HEK293T (cell line): ENCODE measurements around the gene CADPS2.

ENCODE experiments used
- CTCF ChIA-PET: fragments of 350-600 bp; formaldehyde crosslinking; extraction: SDS; loops from one replicate; lab custom pipeline; 2021; ENCODE audit warnings: antibody characterized with exemption, inconsistent platforms; lab: Yijun Ruan, JAX
- POLR2A ChIA-PET: fragments of 350-600 bp; formaldehyde crosslinking; extraction: SDS; loops from one replicate; lab custom pipeline; 2020; ENCODE audit warnings: antibody characterized with exemption, inconsistent platforms; lab: Yijun Ruan, JAX
- DNase-seq: peaks from one replicate; pipeline ENCODE4 v3.0.0; 2012; ENCODE audit warnings: mixed read lengths; ENCODE audit errors: extremely low spot score
- ARNT ChIP-seq: fragments of 450-650 bp; IDR thresholded peaks from 2 replicates; pipeline ENCODE4 v1.6.1; 2017; ENCODE audit warnings: mild to moderate bottlenecking
- BHLHE40 ChIP-seq: fragments of 450-650 bp; IDR thresholded peaks from 2 replicates; pipeline ENCODE4 v1.6.1; 2016; ENCODE audit warnings: mild to moderate bottlenecking, moderate library complexity, borderline replicate concordance
- CTBP1 ChIP-seq: fragments of 450-650 bp; IDR thresholded peaks from 2 replicates; pipeline ENCODE4 v1.6.1; 2016; ENCODE audit warnings: borderline replicate concordance
- ELF4 ChIP-seq: fragments of 450-650 bp; IDR thresholded peaks from 2 replicates; pipeline ENCODE4 v1.6.1; 2017; ENCODE audit warnings: antibody characterized with exemption
- FOXA1 ChIP-seq: fragments of 450-650 bp; IDR thresholded peaks from 2 replicates; pipeline ENCODE4 v1.6.1; 2016; ENCODE audit warnings: mild to moderate bottlenecking
- FOXK2 ChIP-seq: fragments of 450-650 bp; IDR thresholded peaks from 2 replicates; pipeline ENCODE4 v1.6.1; 2016; ENCODE audit warnings: mild to moderate bottlenecking
- FOXM1 ChIP-seq: fragments of 450-650 bp; IDR thresholded peaks from 2 replicates; pipeline ENCODE4 v1.6.1; 2017; ENCODE audit warnings: mild to moderate bottlenecking, borderline replicate concordance
- HDGF ChIP-seq: fragments of 450-650 bp; IDR thresholded peaks from 2 replicates; pipeline ENCODE4 v1.6.1; 2017; ENCODE audit warnings: antibody characterized with exemption, borderline replicate concordance
- L3MBTL2 ChIP-seq: fragments of 450-650 bp; conservative IDR thresholded peaks from 2 replicates; pipeline ENCODE4 v1.6.1; 2016; ENCODE audit warnings: mild to moderate bottlenecking
- LEF1 ChIP-seq: fragments of 450-650 bp; IDR thresholded peaks from 2 replicates; pipeline ENCODE4 v1.6.1; 2017; ENCODE audit warnings: mild to moderate bottlenecking, borderline replicate concordance
- NFRKB ChIP-seq: fragments of 450-650 bp; IDR thresholded peaks from 2 replicates; pipeline ENCODE4 v1.6.1; 2016; ENCODE audit warnings: mild to moderate bottlenecking, moderate library complexity
- PKNOX1 ChIP-seq: fragments of 450-650 bp; IDR thresholded peaks from 2 replicates; pipeline ENCODE4 v1.6.1; 2016
- SP1 ChIP-seq: fragments of 450-650 bp; IDR thresholded peaks from 2 replicates; pipeline ENCODE4 v1.6.1; 2017
- SUZ12 ChIP-seq: fragments of 450-650 bp; IDR thresholded peaks from 2 replicates; pipeline ENCODE4 v1.6.1; 2016; ENCODE audit warnings: mild to moderate bottlenecking
- TARDBP ChIP-seq: fragments of 450-650 bp; IDR thresholded peaks from 2 replicates; pipeline ENCODE4 v1.6.1; 2016
- ZNF384 ChIP-seq: fragments of 450-650 bp; IDR thresholded peaks from 2 replicates; pipeline ENCODE4 v1.6.1; 2016

CADPS2 gene

GRCh38 chr7:122677149-122677548 lies 209.1 kb downstream of the CADPS2 start:
- no peak for DNase-seq
- TF ChIP-seq ARNT = no peak
- no peak for TF ChIP-seq ZNF384
- TF ChIP-seq SP1 = no peak
- TF ChIP-seq FOXK2 = no peak
- no peak for TF ChIP-seq FOXM1
- TF ChIP-seq NFRKB = no peak
- TF ChIP-seq ELF4 = no peak
- CTCF ChIA-PET = interaction anchor here (0.6 kb wide), 1 partner anchor 45 kb away, joined by 3 read pairs; no protein-coding TSS in a partner anchor
- POLR2A ChIA-PET = no interaction called here

- CTCF ChIA-PET = no interaction called here
- no peak for DNase-seq
- TF ChIP-seq SP1 (no peak), ZNF384 (no peak), ARNT (no peak), FOXK2 (no peak), BHLHE40 (no peak), TARDBP (no peak), ELF4 (no peak), NFRKB (no peak), L3MBTL2 (no peak), FOXA1 (no peak), PKNOX1 (no peak), CTBP1 (no peak)
- POLR2A ChIA-PET = no interaction called here
Measured at GRCh38 chr7:122676466-122676865, 209.8 kb downstream of the CADPS2 start.

- CTCF ChIA-PET = no interaction called here
- POLR2A ChIA-PET = no interaction called here
- TF ChIP-seq FOXA1 (no peak), PKNOX1 (no peak), FOXK2 (no peak), ELF4 (no peak), CTBP1 (no peak), SP1 (no peak), L3MBTL2 (no peak), HDGF (no peak), FOXM1 (no peak), NFRKB (no peak), SUZ12 (no peak), ZNF384 (no peak), ARNT (no peak), BHLHE40 (no peak), LEF1 (no peak), TARDBP (no peak)
- DNase-seq = no peak
Measured at GRCh38 chr7:122675621-122676020, 210.6 kb downstream of the CADPS2 start.

- DNase-seq = no peak
- TF ChIP-seq ZNF384 (no peak), ELF4 (no peak), FOXM1 (no peak), LEF1 (no peak)
- ChIA-PET POLR2A (no interaction called here), CTCF (no interaction called here)
Measured at GRCh38 chr7:122675011-122675410, 211.2 kb downstream of the CADPS2 start.

GRCh38 chr7:122674502-122674901 lies 211.8 kb downstream of the CADPS2 start:
- no peak for DNase-seq
- POLR2A ChIA-PET = no interaction called here
- CTCF ChIA-PET = no interaction called here
- no peak for TF ChIP-seq FOXA1
- no peak for TF ChIP-seq L3MBTL2
- no peak for TF ChIP-seq NFRKB
- no peak for TF ChIP-seq FOXM1
- no peak for TF ChIP-seq BHLHE40
- TF ChIP-seq PKNOX1 = no peak
- no peak for TF ChIP-seq FOXK2
- no peak for TF ChIP-seq CTBP1
- TF ChIP-seq HDGF = no peak
- no peak for TF ChIP-seq ARNT
- no peak for TF ChIP-seq TARDBP
- TF ChIP-seq SP1 = no peak
- TF ChIP-seq LEF1 = no peak
- TF ChIP-seq ZNF384 = no peak
- TF ChIP-seq SUZ12 = no peak
- no peak for TF ChIP-seq ELF4

GRCh38 chr7:122673951-122674350 lies 212.3 kb downstream of the CADPS2 start:
- ChIA-PET POLR2A (no interaction called here), CTCF (no interaction called here)
- no peak for TF ChIP-seq SP1
- no peak for TF ChIP-seq FOXM1
- no peak for TF ChIP-seq ZNF384
- TF ChIP-seq FOXK2 = no peak
- no peak for TF ChIP-seq BHLHE40
- no peak for TF ChIP-seq LEF1
- no peak for TF ChIP-seq PKNOX1
- TF ChIP-seq FOXA1 = no peak
- TF ChIP-seq ARNT = no peak
- no peak for TF ChIP-seq ELF4
- no peak for TF ChIP-seq HDGF
- no peak for TF ChIP-seq SUZ12
- TF ChIP-seq NFRKB = no peak
- TF ChIP-seq TARDBP = no peak
- TF ChIP-seq CTBP1 = no peak
- no peak for TF ChIP-seq L3MBTL2
- no peak for DNase-seq
